ENCODE results near the gene SCARF2. TPM values are rescaled to one million over a fixed set of nuclear protein-coding genes. Genes with fewer than 3 reads are reported as not detected.

SCARF2 gene
- total and polyA plus RNA-seq, 2 of the 13 experiments (the other 11 are each of a cell fraction or from before 2014, with no cell fraction given): 3.3 to 6.2 TPM

DNA sequence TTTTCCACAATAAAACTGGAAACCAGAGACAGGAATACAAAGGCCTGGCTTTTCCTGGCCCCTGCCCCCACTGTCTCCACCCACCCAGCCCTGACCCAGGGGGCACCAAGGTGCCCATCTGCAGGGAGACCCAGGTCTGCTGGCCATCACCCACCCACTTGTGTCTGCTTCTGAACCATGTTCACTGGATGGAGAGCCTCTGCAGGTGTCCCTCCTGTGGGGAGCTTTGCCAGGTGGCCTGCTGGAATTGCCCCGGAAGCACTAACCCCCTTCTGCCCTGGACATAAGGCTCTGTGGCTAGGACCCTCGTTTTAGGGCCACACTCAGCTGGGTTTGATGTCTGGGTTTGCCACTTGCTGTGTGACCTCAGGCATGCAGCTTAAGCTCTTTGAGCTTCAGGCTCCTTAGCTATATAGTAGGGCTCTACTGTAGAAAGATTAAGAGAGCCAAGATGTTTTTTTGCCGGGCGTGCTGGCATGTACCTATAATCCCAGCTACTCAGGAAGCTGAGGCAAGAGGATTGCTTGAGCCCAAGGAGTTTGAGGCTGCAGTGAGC lies 3.9 kb downstream of the SCARF2 start:
- H3K79me2 ChIP-seq (ENCODE audit: insufficient read depth, low read length): peaks cover 20% of the 10 kb centered on the region
- POLR2A ChIA-PET: interaction anchor here (1.9 kb wide), 1 partner anchor 16 kb away, joined by 4 read pairs; no protein-coding TSS in a partner anchor
- TF ChIP-seq, protein P1, sequence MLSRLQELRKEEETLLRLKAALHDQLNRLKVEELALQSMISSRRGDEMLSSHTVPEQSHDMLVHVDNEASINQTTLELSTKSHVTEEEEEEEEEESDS (CRISPR knock-in tag; IDR thresholded peaks at IDR 0.05; ENCODE audit: borderline replicate concordance): no peak
- TF ChIP-seq, protein P2, sequence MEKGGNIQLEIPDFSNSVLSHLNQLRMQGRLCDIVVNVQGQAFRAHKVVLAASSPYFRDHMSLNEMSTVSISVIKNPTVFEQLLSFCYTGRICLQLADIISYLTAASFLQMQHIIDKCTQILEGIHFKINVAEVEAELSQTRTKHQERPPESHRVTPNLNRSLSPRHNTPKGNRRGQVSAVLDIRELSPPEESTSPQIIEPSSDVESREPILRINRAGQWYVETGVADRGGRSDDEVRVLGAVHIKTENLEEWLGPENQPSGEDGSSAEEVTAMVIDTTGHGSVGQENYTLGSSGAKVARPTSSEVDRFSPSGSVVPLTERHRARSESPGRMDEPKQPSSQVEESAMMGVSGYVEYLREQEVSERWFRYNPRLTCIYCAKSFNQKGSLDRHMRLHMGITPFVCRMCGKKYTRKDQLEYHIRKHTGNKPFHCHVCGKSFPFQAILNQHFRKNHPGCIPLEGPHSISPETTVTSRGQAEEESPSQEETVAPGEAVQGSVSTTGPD (CRISPR knock-in tag; IDR thresholded peaks at IDR 0.05): no peak
- TF ChIP-seq NR2F1 (CRISPR knock-in tag; IDR thresholded peaks at IDR 0.05) (no peak), ZSCAN12 (CRISPR knock-in tag; IDR thresholded peaks at IDR 0.05) (no peak), MZF1 (CRISPR knock-in tag; IDR thresholded peaks at IDR 0.05; ENCODE audit: borderline replicate concordance) (no peak), ZC3H13 (CRISPR knock-in tag; IDR thresholded peaks at IDR 0.05) (no peak), ELF4 (CRISPR knock-in tag; IDR thresholded peaks at IDR 0.05; ENCODE audit: borderline replicate concordance) (no peak), GABPA (IDR thresholded peaks at IDR 0.05; ENCODE audit: low read depth, low read length) (no peak), GABPA (CRISPR knock-in tag; IDR thresholded peaks at IDR 0.05; ENCODE audit: low read depth) (no peak), ZBTB1 (CRISPR knock-in tag; IDR thresholded peaks at IDR 0.05; ENCODE audit: borderline replicate concordance) (no peak), AHR (CRISPR knock-in tag; IDR thresholded peaks at IDR 0.05) (no peak), TBP (CRISPR knock-in tag; IDR thresholded peaks at IDR 0.05) (no peak), ZNF772 (CRISPR knock-in tag; IDR thresholded peaks at IDR 0.05) (no peak), MTF2 (CRISPR knock-in tag; IDR thresholded peaks at IDR 0.05; ENCODE audit: borderline replicate concordance) (no peak), ZSCAN31 (CRISPR knock-in tag; IDR thresholded peaks at IDR 0.05; ENCODE audit: low read depth) (no peak), NBN (conservative IDR thresholded peaks at IDR 0.05) (no peak)
- TF ChIP-seq, protein P3, sequence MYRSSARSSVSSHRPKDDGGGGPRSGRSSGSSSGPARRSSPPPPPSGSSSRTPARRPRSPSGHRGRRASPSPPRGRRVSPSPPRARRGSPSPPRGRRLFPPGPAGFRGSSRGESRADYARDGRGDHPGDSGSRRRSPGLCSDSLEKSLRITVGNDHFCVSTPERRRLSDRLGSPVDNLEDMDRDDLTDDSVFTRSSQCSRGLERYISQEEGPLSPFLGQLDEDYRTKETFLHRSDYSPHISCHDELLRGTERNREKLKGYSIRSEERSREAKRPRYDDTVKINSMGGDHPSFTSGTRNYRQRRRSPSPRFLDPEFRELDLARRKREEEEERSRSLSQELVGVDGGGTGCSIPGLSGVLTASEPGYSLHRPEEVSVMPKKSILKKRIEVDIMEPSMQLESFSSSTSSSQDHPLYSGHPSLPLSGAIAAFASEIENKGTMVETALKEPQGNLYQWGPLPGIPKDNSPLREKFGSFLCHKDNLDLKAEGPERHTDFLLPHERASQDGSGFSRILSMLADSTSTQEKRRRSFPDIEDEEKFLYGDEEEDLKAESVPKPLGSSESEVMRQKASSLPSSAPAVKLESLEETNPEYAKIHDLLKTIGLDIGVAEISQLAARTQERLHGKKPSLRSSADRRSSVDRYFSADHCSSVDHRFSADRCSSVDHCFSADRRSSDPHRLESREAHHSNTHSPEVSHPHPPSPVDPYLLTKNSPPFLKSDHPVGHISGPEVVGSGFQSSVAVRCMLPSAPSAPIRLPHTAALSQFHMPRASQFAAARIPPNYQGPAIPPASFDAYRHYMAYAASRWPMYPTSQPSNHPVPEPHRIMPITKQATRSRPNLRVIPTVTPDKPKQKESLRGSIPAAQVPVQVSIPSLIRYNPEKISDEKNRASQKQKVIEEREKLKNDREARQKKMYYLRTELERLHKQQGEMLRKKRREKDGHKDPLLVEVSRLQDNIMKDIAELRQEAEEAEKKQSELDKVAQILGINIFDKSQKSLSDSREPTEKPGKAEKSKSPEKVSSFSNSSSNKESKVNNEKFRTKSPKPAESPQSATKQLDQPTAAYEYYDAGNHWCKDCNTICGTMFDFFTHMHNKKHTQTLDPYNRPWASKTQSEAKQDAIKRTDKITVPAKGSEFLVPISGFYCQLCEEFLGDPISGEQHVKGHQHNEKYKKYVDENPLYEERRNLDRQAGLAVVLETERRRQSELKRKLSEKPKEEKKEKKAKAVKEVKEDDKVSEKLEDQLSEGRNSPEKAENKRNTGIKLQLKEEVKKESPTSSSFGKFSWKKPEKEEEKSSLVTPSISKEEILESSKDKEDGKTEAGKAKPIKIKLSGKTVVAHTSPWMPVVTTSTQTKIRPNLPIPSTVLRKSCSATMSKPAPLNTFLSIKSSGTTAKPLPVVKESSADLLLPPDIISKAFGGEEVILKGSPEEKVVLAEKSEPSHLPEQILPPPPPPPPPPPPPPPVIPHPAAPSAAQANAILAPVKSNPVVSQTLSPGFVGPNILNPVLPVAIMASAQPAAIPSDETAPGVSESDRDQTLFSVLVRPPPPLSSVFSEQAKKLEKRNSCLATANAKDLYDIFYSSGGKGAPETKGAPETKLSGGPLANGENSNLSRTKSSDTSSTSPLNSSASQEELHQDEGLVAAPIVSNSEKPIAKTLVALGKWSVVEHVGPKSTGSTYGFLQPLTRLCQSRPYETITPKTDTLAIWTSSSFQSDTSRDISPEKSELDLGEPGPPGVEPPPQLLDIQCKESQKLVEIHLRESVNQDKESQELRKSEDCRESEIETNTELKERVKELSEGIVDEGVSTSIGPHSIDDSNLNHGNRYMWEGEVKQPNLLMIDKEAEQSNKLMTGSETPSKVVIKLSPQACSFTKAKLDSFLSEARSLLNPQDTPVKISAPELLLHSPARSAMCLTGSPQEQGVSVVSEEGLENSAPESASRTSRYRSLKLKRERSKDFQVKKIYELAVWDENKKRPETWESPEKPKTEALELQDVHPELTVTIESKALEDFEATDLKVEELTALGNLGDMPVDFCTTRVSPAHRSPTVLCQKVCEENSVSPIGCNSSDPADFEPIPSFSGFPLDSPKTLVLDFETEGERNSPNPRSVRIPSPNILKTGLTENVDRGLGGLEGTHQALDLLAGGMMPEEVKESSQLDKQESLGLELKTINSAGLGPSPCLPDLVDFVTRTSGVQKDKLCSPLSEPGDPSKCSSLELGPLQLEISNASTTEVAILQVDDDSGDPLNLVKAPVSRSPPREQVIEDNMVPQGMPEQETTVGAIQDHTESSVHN (CRISPR knock-in tag; IDR thresholded peaks at IDR 0.05): no peak

More for the DNA sequence above, 3.9 kb downstream of the SCARF2 start:
- FAIRE-seq (no peak), ATAC-seq (no peak), DNase-seq (ENCODE audit: low spot score) (no peak)
- Histone ChIP-seq H2AFZ (ENCODE audit: low read length) (no peak overlapping the region), H4K20me1 (ENCODE audit: insufficient read depth, low read length) (peaks cover 15% of the 10 kb centered on the region), H3K36me3 (replicated peaks in 1 of 2; ENCODE audit: control insufficient read depth in 1 of 2, insufficient read depth in 2 of 2, low read length in 2 of 2) (peaks cover 6 to 9% of the 10 kb centered on the region in 2 experiments; a peak in 4 of 5 replicates), H3K4me3 (replicated peaks in 1 of 3; ENCODE audit: insufficient read depth in 1 of 3, low read depth in 2 of 3, low read length in 3 of 3) (no peak overlapping the region), H3K9me3 (ENCODE audit: low read length) (no peaks in the 10 kb centered on the region), H3K4me1 (ENCODE audit: insufficient read depth, low read length) (peaks cover 38% of the 10 kb centered on the region), H3K4me2 (ENCODE audit: low read depth, low read length) (no peak overlapping the region), H3K9ac (ENCODE audit: insufficient read depth, low read depth, low read length) (no peak overlapping the region), H3K27me3 (ENCODE audit: control insufficient read depth in 1 of 2, insufficient read depth in 2 of 2, low read length in 2 of 2) (no peaks in the 10 kb centered on the region), H3K27ac (ENCODE audit: extremely low read length, insufficient read depth, low read length) (no peak overlapping the region)
- CTCF ChIA-PET (ENCODE audit: low intra/inter-chr PET ratio, low total read pairs): no interaction called here
- 92% methylated on average over 4 of the region's 4 CpGs for WGBS (ENCODE audit: low lambda C conversion rate)
- in situ Hi-C loops (cut with HindIII; ENCODE audit: extremely low pct_ligation_motif_present, low pct_unique_long_range_greater_than_20kb) (no loop called here), intact Hi-C loops (cut with micrococcal nuclease; ENCODE audit: unreplicated experiment) (no loop called here)
- BruUV-seq (replicated peaks): no TSS peak

Data from HepG2 (cell line).